GM20000 (cell line): ENCODE results near the gene RAB7A.

Experiments used
- DNase-seq: peaks from one replicate; pipeline ENCODE4 v3.0.0; 2012; ENCODE audit warnings: low spot score
- CTCF ChIP-seq: IDR thresholded peaks from 2 replicates; pipeline ENCODE4 v1.5.1; 2012; ENCODE audit warnings: mild to moderate bottlenecking, control low read depth; ENCODE audit errors: extremely low read depth, missing control alignments

The RAB7A gene

GRCh38 chr3:128855569-128855968 lies 129.6 kb downstream of the RAB7A start:
- TF ChIP-seq CTCF: no peak
- no peak for DNase-seq

GRCh38 chr3:128858167-128858566 lies 132.2 kb downstream of the RAB7A start:
- TF ChIP-seq CTCF: no peak

GRCh38 chr3:128859630-128860029 lies 133.6 kb downstream of the RAB7A start:
- DNase-seq: no peak
- TF ChIP-seq CTCF: no peak

More at GRCh38 chr3:128858167-128858566, 132.2 kb downstream of the RAB7A start:
- no peak for DNase-seq

GRCh38 chr3:128861491-128861890 lies 135.5 kb downstream of the RAB7A start:
- TF ChIP-seq CTCF: no peak
- DNase-seq: no peak

- DNase-seq: no peak
- TF ChIP-seq CTCF: peak; percentile 3
These were observed 137.6 kb downstream of the RAB7A start for GRCh38 chr3:128863560-128863959.
